Neural cell (in vitro differentiated cells): Measurements from ENCODE around the gene USP22. TPM values are rescaled to one million over a fixed set of nuclear protein-coding genes. Genes with fewer than 3 reads are reported as not detected.
"Not testable (repeated sequence)": the region's sequence is repeated elsewhere in the genome, so short reads cannot be mapped to it uniquely, and the experiment has no call there.

Experiments
- H2AFZ ChIP-seq: fragments of 200-600, 300-800 bp; sonication (generic), shearing (Covaris generic); 2 replicates; pipeline ENCODE4 v1.6.0; 2014; ENCODE audit warnings: low read depth, mild to moderate bottlenecking, antibody characterized with exemption, low read length, moderate library complexity
- H3F3A ChIP-seq: fragments of 200-600 bp; shearing (Covaris generic); 2 replicates; pipeline ENCODE4 v1.6.1; 2016; ENCODE audit warnings: mild to moderate bottlenecking, moderate library complexity, mixed read lengths, antibody characterized with exemption, low read length; ENCODE audit not compliant: insufficient read depth, poor library complexity, severe bottlenecking
- H3K27ac ChIP-seq: fragments of 200-600, 300-800 bp; sonication (generic), shearing (Covaris generic); 2 replicates; pipeline ENCODE4 v1.5.1; 2014; ENCODE audit warnings: mild to moderate bottlenecking, low read length, moderate library complexity
- H3K27me3 ChIP-seq: fragments of 300-800, 200-600 bp; sonication (generic), shearing (Covaris generic); 2 replicates; pipeline ENCODE4 v1.6.0; 2014; ENCODE audit warnings: mild to moderate bottlenecking, low read depth, low read length, moderate library complexity; ENCODE audit not compliant: insufficient read depth
- H3K36me3 ChIP-seq: fragments of 300-800, 200-600 bp; sonication (generic), shearing (Covaris generic); 2 replicates; pipeline ENCODE4 v1.5.1; 2014; ENCODE audit warnings: mild to moderate bottlenecking, antibody characterized with exemption, low read length, moderate library complexity; ENCODE audit not compliant: insufficient read depth
- H3K4me2 ChIP-seq: fragments of 300-800, 200-600 bp; sonication (generic), shearing (Covaris generic); 2 replicates; pipeline ENCODE4 v1.6.0; 2014; ENCODE audit warnings: mild to moderate bottlenecking, low read length
- H3K4me3 ChIP-seq: fragments of 300-800, 200-600 bp; sonication (generic), shearing (Covaris generic); 2 replicates; pipeline ENCODE4 v1.5.1; 2014; ENCODE audit warnings: mild to moderate bottlenecking, low read length, moderate library complexity
- H3K79me2 ChIP-seq: fragments of 200-600 bp; shearing (Covaris generic); replicated peaks from 2 replicates; pipeline ENCODE4 v1.6.0; 2014; ENCODE audit warnings: mild to moderate bottlenecking, low read length, moderate library complexity; ENCODE audit not compliant: insufficient read depth
- H3K9ac ChIP-seq: fragments of 300-800, 200-600 bp; sonication (generic), shearing (Covaris generic); 2 replicates; pipeline ENCODE4 v1.6.1; 2016; ENCODE audit warnings: mild to moderate bottlenecking, low read length, mixed read lengths
- H3K9me2 ChIP-seq: fragments of 200-600 bp; shearing (Covaris generic); 2 replicates; pipeline ENCODE4 v1.6.1; 2016; ENCODE audit warnings: mild to moderate bottlenecking, low read length, mixed read lengths; ENCODE audit not compliant: insufficient read depth
- H3K9me3 ChIP-seq: fragments of 200-600, 300-800 bp; sonication (generic), shearing (Covaris generic); 2 replicates; pipeline ENCODE4 v1.6.1; 2016; ENCODE audit warnings: mild to moderate bottlenecking, mixed run types, low read length, moderate library complexity, mixed read lengths
- H4K20me1 ChIP-seq: fragments of 200-600 bp; shearing (Covaris generic); 2 replicates; pipeline ENCODE4 v1.6.1; 2016; ENCODE audit warnings: mild to moderate bottlenecking, mixed run types; ENCODE audit not compliant: insufficient read depth
- CTCF ChIP-seq: fragments of 450-650 bp; IDR thresholded peaks from 2 replicates; pipeline ENCODE4 v1.5.1; 2014; ENCODE audit warnings: antibody characterized with exemption, mild to moderate bottlenecking, moderate library complexity; ENCODE audit not compliant: poor library complexity, severe bottlenecking
- EP300 ChIP-seq: fragments of 450-650 bp; conservative IDR thresholded peaks from 2 replicates; pipeline ENCODE4 v1.6.1; 2014; ENCODE audit warnings: antibody characterized with exemption, mild to moderate bottlenecking, moderate library complexity; ENCODE audit not compliant: poor library complexity, severe bottlenecking
- EZH2 ChIP-seq: fragments of 200-600, 300-800 bp; shearing (Covaris generic), sonication (generic); IDR thresholded peaks from 2 replicates; pipeline ENCODE4 v1.6.1; 2014; ENCODE audit warnings: antibody characterized with exemption, low read length, borderline replicate concordance, mild to moderate bottlenecking; ENCODE audit not compliant: insufficient read depth, poor library complexity, severe bottlenecking
- MXI1 ChIP-seq: fragments of 450-650 bp; conservative IDR thresholded peaks from 2 replicates; pipeline ENCODE4 v1.6.1; 2014; ENCODE audit warnings: antibody characterized with exemption, mild to moderate bottlenecking; ENCODE audit not compliant: poor library complexity, severe bottlenecking
- POLR2AphosphoS5 ChIP-seq: IDR thresholded peaks from 2 replicates; pipeline ENCODE4 v1.6.1; 2012
- RAD21 ChIP-seq: fragments of 450-650 bp; conservative IDR thresholded peaks from 2 replicates; pipeline ENCODE4 v1.6.1; 2014; ENCODE audit warnings: antibody characterized with exemption, mild to moderate bottlenecking, moderate library complexity
- SMC3 ChIP-seq: fragments of 450-650 bp; conservative IDR thresholded peaks from 2 replicates; pipeline ENCODE4 v1.6.1; 2014; ENCODE audit warnings: antibody characterized with exemption, mild to moderate bottlenecking, moderate library complexity; ENCODE audit not compliant: poor library complexity
- TAF1 ChIP-seq: IDR thresholded peaks from 2 replicates; pipeline ENCODE4 v1.6.1; 2012; ENCODE audit warnings: low read depth
- polyA plus RNA-seq: library from polyadenylated mRNA; depleted of rRNA; stranded (reverse); fragments of >200 nt; gene quantifications from 2 replicates; pipeline ENCODE4 v1.2.3, GENCODE V29; 2014
- TF ChIP-seq, protein P1 (sequence below): IDR thresholded peaks from 2 replicates; pipeline ENCODE4 v1.6.1; 2012; ENCODE audit warnings: borderline replicate concordance

USP22 gene
- polyA plus RNA-seq, 1 donor from 2014 or later = 269 TPM

DNA sequence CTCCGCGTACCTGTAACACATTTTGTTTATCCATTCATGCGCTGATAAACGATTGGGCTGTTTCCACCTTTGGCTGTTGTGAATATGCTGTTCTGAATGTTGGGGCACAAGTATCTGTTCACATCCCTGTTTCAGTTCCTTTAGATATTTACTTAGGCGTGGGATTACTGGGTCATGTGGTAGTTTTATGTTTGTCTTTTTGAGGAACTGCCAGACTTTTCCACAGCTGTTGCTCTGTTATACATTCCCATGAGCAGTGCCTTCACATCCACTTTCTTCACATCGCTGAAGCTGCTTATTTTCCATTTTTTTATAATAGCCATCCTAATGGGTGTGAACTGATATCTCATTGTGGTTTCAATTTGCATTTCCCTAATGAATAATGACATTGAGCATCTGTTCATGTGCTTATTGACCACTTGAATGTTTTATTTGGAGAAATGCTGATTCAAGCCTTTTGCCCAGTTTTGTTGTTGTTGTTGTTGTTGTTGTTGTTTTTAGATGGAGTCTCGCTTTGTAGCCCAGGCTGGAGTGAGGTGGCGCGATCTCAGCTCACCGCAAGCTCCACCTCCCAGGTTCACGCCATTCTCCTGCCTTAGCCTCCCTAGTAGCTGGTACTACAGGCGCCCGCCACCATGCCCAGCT lies 65.1 kb downstream of the USP22 start:
- not testable (repeated sequence) for H3F3A ChIP-seq, H3K9me2 ChIP-seq, H3K36me3 ChIP-seq, H3K4me2 ChIP-seq, H3K27me3 ChIP-seq, H3K9me3 ChIP-seq, H3K9ac ChIP-seq, H4K20me1 ChIP-seq, H3K79me2 ChIP-seq, H3K4me3 ChIP-seq, H2AFZ ChIP-seq, H3K27ac ChIP-seq

DNA sequence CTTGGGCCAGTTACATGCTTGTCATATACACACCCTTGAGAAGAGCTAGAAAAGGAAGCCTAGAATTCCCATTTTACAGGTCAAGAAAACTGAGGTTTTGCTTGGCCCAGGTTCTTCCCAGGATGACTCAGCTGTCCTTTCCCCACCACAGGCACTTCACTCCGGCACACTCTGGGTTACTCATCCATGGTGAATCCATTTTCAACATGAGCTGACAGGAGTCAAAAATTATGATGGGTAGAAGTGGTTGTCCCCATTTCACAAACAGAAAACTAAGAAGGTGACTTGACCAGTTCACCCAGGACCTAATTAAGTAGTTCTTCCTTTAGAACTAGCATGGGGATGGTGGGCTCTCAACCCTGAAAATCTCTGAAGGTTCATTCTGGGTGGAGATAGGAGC lies 67.2 kb downstream of the USP22 start:
- Histone ChIP-seq H3K9ac (no peak overlapping the region), H2AFZ (no peak overlapping the region), H3K9me3 (no peaks in the 10 kb centered on the region), H3K79me2 (no peaks in the 10 kb centered on the region), H3K9me2 (no peaks in the 10 kb centered on the region), H3K27ac (no peak overlapping the region), H4K20me1 (no peaks in the 10 kb centered on the region), H3K27me3 (no peaks in the 10 kb centered on the region), H3K4me3 (no peak overlapping the region), H3F3A (no peaks in the 10 kb centered on the region), H3K36me3 (no peaks in the 10 kb centered on the region), H3K4me2 (no peak overlapping the region)
- TF ChIP-seq TAF1 (no peak), RAD21 (no peak), MXI1 (no peak), POLR2AphosphoS5 (no peak), CTCF (no peak), EZH2 (no peak), EP300 (no peak), SMC3 (no peak)
- TF ChIP-seq, protein P1, sequence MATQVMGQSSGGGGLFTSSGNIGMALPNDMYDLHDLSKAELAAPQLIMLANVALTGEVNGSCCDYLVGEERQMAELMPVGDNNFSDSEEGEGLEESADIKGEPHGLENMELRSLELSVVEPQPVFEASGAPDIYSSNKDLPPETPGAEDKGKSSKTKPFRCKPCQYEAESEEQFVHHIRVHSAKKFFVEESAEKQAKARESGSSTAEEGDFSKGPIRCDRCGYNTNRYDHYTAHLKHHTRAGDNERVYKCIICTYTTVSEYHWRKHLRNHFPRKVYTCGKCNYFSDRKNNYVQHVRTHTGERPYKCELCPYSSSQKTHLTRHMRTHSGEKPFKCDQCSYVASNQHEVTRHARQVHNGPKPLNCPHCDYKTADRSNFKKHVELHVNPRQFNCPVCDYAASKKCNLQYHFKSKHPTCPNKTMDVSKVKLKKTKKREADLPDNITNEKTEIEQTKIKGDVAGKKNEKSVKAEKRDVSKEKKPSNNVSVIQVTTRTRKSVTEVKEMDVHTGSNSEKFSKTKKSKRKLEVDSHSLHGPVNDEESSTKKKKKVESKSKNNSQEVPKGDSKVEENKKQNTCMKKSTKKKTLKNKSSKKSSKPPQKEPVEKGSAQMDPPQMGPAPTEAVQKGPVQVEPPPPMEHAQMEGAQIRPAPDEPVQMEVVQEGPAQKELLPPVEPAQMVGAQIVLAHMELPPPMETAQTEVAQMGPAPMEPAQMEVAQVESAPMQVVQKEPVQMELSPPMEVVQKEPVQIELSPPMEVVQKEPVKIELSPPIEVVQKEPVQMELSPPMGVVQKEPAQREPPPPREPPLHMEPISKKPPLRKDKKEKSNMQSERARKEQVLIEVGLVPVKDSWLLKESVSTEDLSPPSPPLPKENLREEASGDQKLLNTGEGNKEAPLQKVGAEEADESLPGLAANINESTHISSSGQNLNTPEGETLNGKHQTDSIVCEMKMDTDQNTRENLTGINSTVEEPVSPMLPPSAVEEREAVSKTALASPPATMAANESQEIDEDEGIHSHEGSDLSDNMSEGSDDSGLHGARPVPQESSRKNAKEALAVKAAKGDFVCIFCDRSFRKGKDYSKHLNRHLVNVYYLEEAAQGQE = no peak

- Histone ChIP-seq H3K4me3 (no peak overlapping the region), H3K9ac (no peak overlapping the region), H3K9me2 (no peaks in the 10 kb centered on the region), H2AFZ (no peak overlapping the region), H3K36me3 (no peaks in the 10 kb centered on the region), H3F3A (no peaks in the 10 kb centered on the region), H3K9me3 (no peaks in the 10 kb centered on the region), H3K79me2 (no peaks in the 10 kb centered on the region), H4K20me1 (no peaks in the 10 kb centered on the region), H3K4me2 (no peak overlapping the region), H3K27ac (no peak overlapping the region), H3K27me3 (no peaks in the 10 kb centered on the region)
- TF ChIP-seq CTCF = no peak
- TF ChIP-seq SMC3 = no peak
- no peak for TF ChIP-seq EZH2
- TF ChIP-seq POLR2AphosphoS5 = no peak
- TF ChIP-seq RAD21 = no peak
- TF ChIP-seq, protein P1 = no peak
- TF ChIP-seq MXI1 = no peak
- TF ChIP-seq TAF1 = no peak
Observed at GRCh38 chr17:20970329-20970728, 72.5 kb downstream of the USP22 start.
